HepG2 (cell line): ENCODE results near the gene GPATCH4. TPM values are rescaled to one million over a fixed set of nuclear protein-coding genes. Genes with fewer than 3 reads are reported as not detected.

Source experiments
- AHDC1 ChIP-seq: sonication (generic); formaldehyde crosslinking; IDR thresholded peaks from 2 replicates; pipeline ENCODE4 v1.5.1; 2020; ENCODE audit warnings: mild to moderate bottlenecking, missing genetic modification reagents, borderline replicate concordance
- CENPT ChIP-seq: sonication (generic); formaldehyde crosslinking; IDR thresholded peaks from 2 replicates; pipeline ENCODE4 v1.8.0; 2022; ENCODE audit warnings: low read depth, mild to moderate bottlenecking, moderate library complexity, missing genetic modification reagents
- HNF1A ChIP-seq, 2 experiments: sonication (generic) in 1 of 2; formaldehyde crosslinking in 1 of 2; IDR thresholded peaks; 2 replicates each; pipeline versions ENCODE4 v1.4.0 to v1.6.1; 2016 to 2020; ENCODE audit warnings: borderline replicate concordance in 1 of 2, low read depth in 1 of 2, mild to moderate bottlenecking in 1 of 2, missing genetic modification reagents in 1 of 2
- MEIS2 ChIP-seq: sonication (generic); formaldehyde crosslinking; IDR thresholded peaks from 2 replicates; pipeline ENCODE4 v1.9.0; 2021; ENCODE audit warnings: mild to moderate bottlenecking, missing genetic modification reagents
- NAIF1 ChIP-seq: sonication (generic); formaldehyde crosslinking; IDR thresholded peaks from 2 replicates; pipeline ENCODE4 v1.5.0; 2020; ENCODE audit warnings: mild to moderate bottlenecking, missing genetic modification reagents, borderline replicate concordance
- ZBTB40 ChIP-seq, 2 experiments: fragments of 450-650 bp in 1 of 2; sonication (generic) in 1 of 2; formaldehyde crosslinking in 1 of 2; IDR thresholded peaks; 2 replicates each; pipeline versions ENCODE4 v1.6.1 to v1.8.0; 2016 to 2022; ENCODE audit warnings: antibody characterized with exemption in 1 of 2, mild to moderate bottlenecking in 1 of 2, missing genetic modification reagents in 1 of 2
- polyA plus RNA-seq, 8 experiments: library from polyadenylated mRNA; depleted of rRNA in 3 of 8; stranded (reverse) in 7 of 8; unstranded in 1 of 8; fragments of >200 nt; fragmentation: Illumina TruSeq in 4 of 8; extraction: Trizol in 4 of 8; gene quantifications; 2 replicates each; pipeline versions ENCODE4 v1.2.1 to v1.2.3, GENCODE V29; 2011 to 2016; ENCODE audit warnings: low read depth in 4 of 8, missing spikeins in 1 of 8, mixed read lengths in 1 of 8; ENCODE audit not compliant: insufficient read depth in 1 of 8
- total RNA-seq, 5 experiments: library from RNA; depleted of rRNA; stranded (reverse); fragments of >200 nt; fragmentation: Illumina TruSeq; extraction: Trizol; gene quantifications; 2 replicates each; pipeline ENCODE4 v1.2.3, GENCODE V29; 2016; ENCODE audit warnings: low read depth in 1 of 5

The GPATCH4 gene
- total and polyA plus RNA-seq, 2 of the 13 experiments (the other 11 are each of a cell fraction or from before 2014, with no cell fraction given), result 19.2 to 37.9 TPM

- TF ChIP-seq ZBTB40 (IDR thresholded peaks at IDR 0.05), result no peak
- peak; percentile 80 for TF ChIP-seq ZBTB40 (CRISPR knock-in tag; IDR thresholded peaks at IDR 0.05)
- TF ChIP-seq CENPT (CRISPR knock-in tag), result no peak
- no peak for TF ChIP-seq AHDC1
- peak; percentile 50; the same call in 1 of the 2 replicates for TF ChIP-seq MEIS2 (CRISPR knock-in tag)
- no peak for TF ChIP-seq HNF1A (IDR thresholded peaks at IDR 0.05; ENCODE audit: low read depth)
- TF ChIP-seq HNF1A (CRISPR knock-in tag; IDR thresholded peaks at IDR 0.05; ENCODE audit: borderline replicate concordance), result no peak
- no peak for TF ChIP-seq NAIF1 (CRISPR knock-in tag)
These were observed at the start of gene GPATCH4 (continued) for GRCh38 chr1:156601122-156601830.
